Measurements from ENCODE around the gene ARMC2. TPM values are rescaled to one million over a fixed set of nuclear protein-coding genes. Genes with fewer than 3 reads are reported as not detected.

The ARMC2 gene
- total and polyA plus RNA-seq, 2 experiments from 2014 or later: 2.7 to 4.4 TPM

- Histone ChIP-seq H3K27ac (ENCODE audit: low read depth) (no peak overlapping the region), H3K36me3 (ENCODE audit: insufficient read depth) (0 out of 2 replicates have a peak, but pooled peaks cover 7% of the 10 kb centered on the region), H3K4me3 (no peak overlapping the region), H3K9me2 (ENCODE audit: insufficient read depth) (no peaks in the 10 kb centered on the region), H2AFZ (no peak overlapping the region), H3K4me2 (no peak overlapping the region), H3K27me3 (ENCODE audit: insufficient read depth) (no peaks in the 10 kb centered on the region), H3K79me2 (replicated peaks; ENCODE audit: insufficient read depth) (no peaks in the 10 kb centered on the region), H4K20me1 (replicated peaks; ENCODE audit: insufficient read depth) (no peaks in the 10 kb centered on the region), H3K4me1 (ENCODE audit: insufficient read depth) (no peaks in the 10 kb centered on the region), H3F3A (replicated peaks; ENCODE audit: low read depth) (no peaks in the 10 kb centered on the region)
- no peaks in the 10 kb centered on the region for H3K27me3 Mint-ChIP-seq (ENCODE audit: insufficient read depth, low read depth, poor library complexity)
- no peaks in the 10 kb centered on the region for H3K9me3 Mint-ChIP-seq
- TF ChIP-seq STAT1 (IDR thresholded peaks at IDR 0.05; ENCODE audit: unreplicated experiment): no peak
- H3K36me3 Mint-ChIP-seq (ENCODE audit: low read depth): peaks cover 30% of the 10 kb centered on the region
- ATAC-seq: no peak
- H3K27ac Mint-ChIP-seq: no peak overlapping the region
- no peaks in the 10 kb centered on the region; the same call in 2 of the 3 replicates for H3K4me1 Mint-ChIP-seq
- DNase-seq (ENCODE audit: low spot score): no peak
- H3K4me3 Mint-ChIP-seq: no peak overlapping the region
Observed at GRCh38 chr6:108988765-108989164, 140.5 kb downstream of the ARMC2 start.

- H3K4me3 Mint-ChIP-seq: no peak overlapping the region
Observed at GRCh38 chr6:108989700-108990099, 141.5 kb downstream of the ARMC2 start.

More at GRCh38 chr6:108989700-108990099, 141.5 kb downstream of the ARMC2 start:
- Histone ChIP-seq H3K4me1 (ENCODE audit: insufficient read depth) (no peaks in the 10 kb centered on the region), H3K27ac (ENCODE audit: low read depth) (no peak overlapping the region), H3K4me3 (no peak overlapping the region), H2AFZ (no peak overlapping the region), H3K79me2 (replicated peaks; ENCODE audit: insufficient read depth) (no peaks in the 10 kb centered on the region), H3K36me3 (ENCODE audit: insufficient read depth) (peaks cover 7% of the 10 kb centered on the region; the same call in 1 of the 2 replicates), H3K4me2 (no peak overlapping the region), H3K27me3 (ENCODE audit: insufficient read depth) (no peaks in the 10 kb centered on the region), H4K20me1 (replicated peaks; ENCODE audit: insufficient read depth) (no peaks in the 10 kb centered on the region), H3K9me2 (ENCODE audit: insufficient read depth) (no peaks in the 10 kb centered on the region), H3F3A (replicated peaks; ENCODE audit: low read depth) (no peaks in the 10 kb centered on the region)
- H3K36me3 Mint-ChIP-seq (ENCODE audit: low read depth): peaks cover 31% of the 10 kb centered on the region
- DNase-seq (ENCODE audit: low spot score) (no peak), ATAC-seq (no peak)
- no peak for TF ChIP-seq JUNB (IDR thresholded peaks at IDR 0.05; ENCODE audit: unreplicated experiment)
- TF ChIP-seq ZNF462 (CRISPR knock-in tag; IDR thresholded peaks at IDR 0.05): no peak
- TF ChIP-seq ZNF114 (CRISPR knock-in tag; IDR thresholded peaks at IDR 0.05): no peak
- TF ChIP-seq STAT1 (IDR thresholded peaks at IDR 0.05; ENCODE audit: unreplicated experiment): no peak
- no peak for TF ChIP-seq CTCF (conservative IDR thresholded peaks at IDR 0.05; ENCODE audit: low read depth in 2 of 2)
- no peak for TF ChIP-seq EZH2phosphoT487 (IDR thresholded peaks at IDR 0.05; ENCODE audit: unreplicated experiment)
- H3K4me1 Mint-ChIP-seq: no peaks in the 10 kb centered on the region; the same call in 2 of the 3 replicates
- no peaks in the 10 kb centered on the region for H3K27me3 Mint-ChIP-seq (ENCODE audit: insufficient read depth, low read depth, poor library complexity)
- no peaks in the 10 kb centered on the region for H3K9me3 Mint-ChIP-seq
- H3K27ac Mint-ChIP-seq: no peak overlapping the region

Measured in GM23338 (cell line).